Lower leg skin (tissue), 3 donors: Measurements from ENCODE around the gene MLH3.

Experiments
- CTCF ChIP-seq, 3 donors: fragments of 450-650 bp; IDR thresholded peaks; one replicate each; pipeline ENCODE4 v1.5.1; 2016; ENCODE audit warnings: antibody characterized with exemption in 3 of 3, mild to moderate bottlenecking in 3 of 3, moderate library complexity in 2 of 3
- POLR2A ChIP-seq, 2 donors: fragments of 450-650 bp; IDR thresholded peaks; one replicate each; pipeline ENCODE4 v1.6.1; 2016 to 2017; ENCODE audit warnings: antibody characterized with exemption in 2 of 2, mild to moderate bottlenecking in 1 of 2, moderate library complexity in 1 of 2

DNA sequence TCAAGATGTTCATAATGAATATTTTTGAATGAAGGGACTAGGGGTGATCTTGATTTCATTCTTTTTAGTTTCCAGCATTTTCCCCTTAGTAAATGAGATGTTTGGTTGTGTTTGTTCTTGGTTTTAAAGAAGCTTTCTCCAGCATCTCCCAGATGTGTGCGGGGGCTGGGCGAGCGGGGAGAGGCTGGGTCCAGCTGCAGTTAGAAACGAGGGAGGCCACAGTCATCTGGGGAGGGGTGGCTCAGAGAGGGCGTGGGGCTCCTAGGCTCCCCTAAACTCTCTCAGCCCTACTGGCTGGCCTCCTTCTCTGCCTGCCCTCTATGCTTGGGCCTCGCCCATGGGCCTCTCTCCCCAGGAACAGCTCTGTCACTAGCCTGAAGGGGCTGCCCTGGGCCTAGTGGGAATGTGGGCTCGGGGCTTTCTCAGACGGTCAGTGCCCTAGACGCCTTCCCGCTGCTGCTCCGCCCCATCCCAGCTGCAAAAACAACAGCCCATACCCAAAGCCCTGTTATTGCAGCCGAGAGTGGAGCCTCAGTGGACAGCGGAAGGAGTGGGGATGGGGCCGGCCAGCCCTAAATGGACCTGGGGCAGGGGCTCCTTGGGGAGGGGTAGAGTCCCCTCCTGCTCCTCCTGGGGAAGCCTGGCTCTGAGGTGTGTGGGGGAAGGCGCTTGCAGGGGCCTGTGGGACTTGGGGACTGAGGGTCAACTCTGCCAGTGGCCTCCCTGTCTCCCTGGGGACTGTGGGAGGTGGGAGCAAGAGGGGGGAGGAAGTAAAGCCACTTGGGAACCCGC, 66.8 kb downstream of the MLH3 start:
- no peak for TF ChIP-seq CTCF (IDR thresholded peaks at IDR 0.05)
- TF ChIP-seq POLR2A (IDR thresholded peaks at IDR 0.05) = no peak
